Measurements from ENCODE around the gene MYOF.
A peak's percentile ranks its signal among the peaks of the same experiment; 100 is the strongest.
"Not testable (repeated sequence)": the region's sequence is repeated elsewhere in the genome, so short reads cannot be mapped to it uniquely, and the experiment has no call there.

The MYOF gene

DNA sequence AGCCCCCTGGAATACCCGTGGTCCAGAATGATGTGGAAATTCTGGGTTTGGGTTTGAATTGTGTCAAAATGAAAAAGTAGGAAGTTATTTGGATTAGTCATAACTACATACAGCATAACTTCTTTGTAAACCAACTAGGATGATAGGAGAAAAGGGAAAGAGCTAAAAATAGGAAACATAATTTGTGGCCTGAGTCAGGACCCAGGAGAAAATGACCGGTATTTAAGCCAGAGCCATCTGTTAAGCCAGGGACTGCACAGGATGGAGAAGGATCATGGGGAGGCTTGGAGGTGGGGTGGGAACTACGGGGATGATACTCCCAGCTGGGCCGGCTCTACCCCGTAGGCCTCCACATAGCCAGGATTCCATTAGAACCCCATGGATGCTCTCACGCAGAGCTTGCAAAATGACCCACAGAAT is 98.6 kb downstream of the MYOF start:
- DNase-seq = no peak

DNA sequence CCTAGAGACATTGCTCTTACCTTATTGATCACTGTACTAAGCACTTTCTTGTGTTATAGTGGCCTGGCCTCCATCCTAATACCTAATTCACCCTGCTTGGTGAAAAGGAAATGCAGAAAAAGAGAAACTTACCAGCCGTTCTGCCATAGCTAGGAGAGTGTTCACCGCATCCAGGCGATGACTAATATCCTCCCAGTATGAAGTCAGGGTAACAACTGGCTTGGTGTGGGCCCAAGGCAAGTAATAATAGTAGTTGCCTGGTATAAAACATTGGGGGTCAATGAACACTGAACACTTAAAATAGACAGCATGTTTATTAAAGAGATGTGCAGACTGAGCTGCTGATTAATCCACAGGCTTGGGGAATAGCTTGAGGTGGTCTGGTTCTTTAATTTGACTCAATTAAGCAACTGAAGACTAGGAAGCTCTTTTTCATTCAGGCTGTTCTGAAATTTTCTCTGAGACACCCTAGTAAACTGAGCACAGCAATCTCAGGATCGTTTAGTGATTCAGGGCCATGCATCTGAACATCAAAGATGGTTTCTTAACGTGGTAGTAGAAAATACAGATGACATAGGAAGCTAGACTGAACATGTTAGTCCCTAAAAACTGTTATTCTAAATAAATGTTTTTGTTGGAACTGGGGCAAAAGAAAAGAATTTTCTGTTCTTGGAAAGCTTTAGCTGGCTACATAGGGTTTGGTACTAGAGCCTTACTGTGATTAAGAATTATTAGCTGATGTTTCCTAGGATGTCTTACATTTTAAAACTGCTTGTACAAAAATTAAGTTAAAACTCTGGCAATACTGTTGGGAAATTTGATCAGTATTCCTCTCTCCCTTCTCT is 102.2 kb downstream of the MYOF start:
- DNase-seq = no peak

DNA sequence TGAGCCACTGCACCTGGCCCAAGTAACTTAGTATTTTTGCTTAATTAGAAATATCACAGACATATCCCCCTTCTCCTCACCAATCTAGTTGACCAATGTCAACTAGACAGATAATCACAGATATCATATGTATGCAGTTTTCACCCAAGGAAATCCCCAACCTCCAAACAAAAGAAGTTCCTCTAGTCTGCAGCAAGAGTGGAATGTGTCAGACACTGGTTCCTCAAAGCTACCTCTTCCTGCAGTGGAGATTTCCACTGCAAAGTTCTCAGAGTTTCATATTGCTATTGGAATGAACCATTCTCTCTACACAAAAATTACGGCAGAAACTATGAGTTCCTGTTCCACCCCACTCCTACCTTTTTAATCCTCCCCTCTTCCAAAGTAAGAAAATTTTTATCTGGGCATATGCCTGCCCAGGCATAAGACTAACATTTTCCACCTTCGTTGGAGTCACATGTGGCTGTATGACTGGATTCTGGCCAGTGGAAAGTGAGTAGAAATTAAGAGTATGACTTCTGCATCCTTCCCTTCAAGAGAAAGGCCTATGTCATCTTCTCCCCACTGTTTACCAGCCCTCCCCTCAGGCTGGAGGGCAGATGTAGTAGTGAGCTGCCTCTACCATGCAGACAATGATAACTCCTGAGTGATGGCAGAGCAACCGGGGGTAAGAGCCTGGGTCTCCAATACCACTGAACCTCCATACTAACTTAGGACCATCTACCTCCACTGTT is 103.0 kb downstream of the MYOF start:
- no peak for DNase-seq

GRCh38 chr10:93378039-93378438 is 104.1 kb downstream of the MYOF start:
- DNase-seq = no peak

DNA sequence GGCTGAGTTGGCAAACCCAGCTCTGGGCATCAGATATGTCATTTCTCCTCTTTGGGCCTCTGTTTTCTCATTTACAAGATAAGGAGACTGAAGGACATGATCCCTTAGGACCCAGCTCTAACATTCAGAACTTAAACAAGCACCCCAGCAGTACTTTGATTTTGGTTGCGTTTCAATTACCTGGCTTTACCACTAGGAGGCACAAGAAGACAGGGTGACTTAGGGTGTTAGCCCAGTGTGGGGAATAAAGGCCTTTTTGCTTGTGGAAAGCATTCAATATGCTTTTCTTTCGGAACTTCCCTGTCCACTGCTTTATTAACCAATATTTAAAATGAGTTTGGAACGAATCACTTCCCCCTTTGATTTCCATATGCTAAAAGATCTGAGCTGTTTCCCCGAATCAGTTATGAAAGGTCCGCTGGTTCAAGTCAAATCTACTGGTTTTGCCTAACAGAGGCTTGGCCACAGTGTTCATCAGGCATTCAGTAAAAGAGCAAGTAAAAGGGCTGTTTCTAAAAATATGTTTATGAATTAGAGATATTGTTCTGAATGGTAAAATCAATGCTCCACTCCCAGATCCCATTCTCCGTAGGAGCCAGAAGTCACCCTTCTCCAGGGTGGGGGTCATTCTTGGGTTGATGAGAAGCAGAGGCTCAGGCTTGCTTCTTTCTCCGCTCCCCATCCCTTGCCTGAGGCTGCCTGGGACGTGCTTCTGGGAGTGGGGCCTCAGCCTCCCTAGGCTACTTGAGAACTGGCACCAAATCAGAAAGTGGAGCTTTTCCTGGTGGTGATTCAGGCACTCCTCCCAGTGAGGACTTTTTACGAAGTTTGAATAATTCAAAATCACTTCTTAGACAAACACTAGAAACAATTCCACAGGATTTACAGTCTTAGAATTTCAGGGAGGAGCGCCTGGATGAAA is 105.5 kb downstream of the MYOF start:
- peak; percentile 7 for DNase-seq

- no peak for DNase-seq
Measured at GRCh38 chr10:93370961-93371360, 111.2 kb downstream of the MYOF start.

DNA sequence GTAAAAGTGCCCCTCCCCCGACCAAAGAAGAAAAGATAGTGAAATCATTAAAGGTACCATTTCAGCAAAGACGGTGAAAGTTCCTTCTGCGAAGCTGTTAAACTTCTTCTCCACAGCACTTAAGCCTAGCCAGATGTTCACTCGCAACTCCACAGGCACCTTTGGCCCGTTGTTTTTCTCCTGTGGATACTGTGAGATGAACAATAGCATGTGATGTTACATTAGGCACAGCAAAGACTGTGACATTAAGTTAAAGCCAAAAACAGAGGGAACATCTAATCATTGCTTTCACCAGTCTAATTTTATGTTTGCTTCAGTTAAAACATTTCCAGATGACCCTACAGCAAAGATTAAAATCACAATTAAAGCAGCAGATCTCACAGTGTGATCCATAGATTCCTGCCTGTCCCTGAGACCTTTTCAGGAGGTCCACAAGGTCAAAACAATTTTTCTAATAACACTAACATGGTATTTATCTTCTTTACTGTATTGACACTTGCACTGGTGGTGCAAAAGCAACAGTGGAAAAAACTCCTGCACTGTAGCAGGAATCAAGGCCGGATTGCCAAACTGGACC is 112.5 kb downstream of the MYOF start:
- DNase-seq = no peak

DNA sequence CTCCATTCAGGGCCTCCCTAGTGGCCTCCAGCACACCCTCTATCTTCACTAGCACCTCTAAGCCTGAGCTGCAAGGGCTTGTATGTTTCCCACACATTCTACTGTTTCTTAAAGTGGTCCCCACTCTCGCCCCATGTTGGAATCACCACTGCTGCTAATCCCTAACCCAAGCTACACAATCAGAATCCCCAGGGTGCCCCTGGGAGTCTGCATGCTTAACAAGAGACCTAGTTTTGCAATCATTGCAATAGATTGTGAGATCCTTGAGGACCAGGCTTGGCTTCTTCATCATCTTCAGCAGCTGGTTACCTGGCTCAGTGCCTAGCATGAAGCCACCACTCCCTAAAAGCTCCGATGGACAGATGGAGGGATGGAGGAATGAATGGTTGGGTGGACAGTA is 113.9 kb downstream of the MYOF start:
- DNase-seq = no peak

DNA sequence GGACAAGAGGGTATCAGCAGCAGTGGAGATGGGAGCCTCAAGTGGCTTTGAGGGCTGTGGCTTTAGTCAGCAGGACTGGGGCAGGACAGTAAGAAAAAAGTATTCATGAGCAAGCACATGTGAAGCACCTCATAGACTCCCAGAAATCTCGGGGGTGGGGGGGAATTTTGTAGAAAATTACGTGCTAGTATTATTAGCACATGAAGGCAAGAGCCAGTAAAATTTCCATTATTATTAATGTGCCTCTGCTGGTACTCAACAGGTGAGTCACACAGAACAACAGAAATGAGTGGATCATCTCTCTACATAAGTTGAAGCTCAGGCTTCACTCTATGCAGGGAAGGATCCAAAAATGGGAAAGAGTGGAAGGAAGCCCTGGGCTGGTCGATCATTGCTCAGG is 114.5 kb downstream of the MYOF start:
- DNase-seq = no peak

DNA sequence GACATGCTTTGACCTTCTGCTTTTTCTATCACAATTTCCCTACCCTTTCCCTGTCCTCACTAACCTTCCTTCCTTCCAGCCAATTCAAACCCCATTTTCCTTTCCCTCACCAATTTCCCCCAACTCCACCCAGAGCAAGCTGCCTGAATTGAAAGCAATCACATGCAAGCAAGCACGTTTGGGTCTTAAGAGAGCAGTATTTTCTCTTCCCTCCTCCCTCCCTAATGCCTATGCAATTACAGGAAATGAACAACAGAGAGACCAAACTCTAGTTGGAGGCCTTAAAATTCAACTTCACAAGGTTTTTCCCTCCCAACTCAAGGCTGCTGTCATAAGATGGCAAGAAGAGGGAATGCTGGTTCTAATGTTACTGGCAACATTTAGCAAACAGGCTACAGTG is 117.2 kb downstream of the MYOF start:
- no peak for DNase-seq

DNA sequence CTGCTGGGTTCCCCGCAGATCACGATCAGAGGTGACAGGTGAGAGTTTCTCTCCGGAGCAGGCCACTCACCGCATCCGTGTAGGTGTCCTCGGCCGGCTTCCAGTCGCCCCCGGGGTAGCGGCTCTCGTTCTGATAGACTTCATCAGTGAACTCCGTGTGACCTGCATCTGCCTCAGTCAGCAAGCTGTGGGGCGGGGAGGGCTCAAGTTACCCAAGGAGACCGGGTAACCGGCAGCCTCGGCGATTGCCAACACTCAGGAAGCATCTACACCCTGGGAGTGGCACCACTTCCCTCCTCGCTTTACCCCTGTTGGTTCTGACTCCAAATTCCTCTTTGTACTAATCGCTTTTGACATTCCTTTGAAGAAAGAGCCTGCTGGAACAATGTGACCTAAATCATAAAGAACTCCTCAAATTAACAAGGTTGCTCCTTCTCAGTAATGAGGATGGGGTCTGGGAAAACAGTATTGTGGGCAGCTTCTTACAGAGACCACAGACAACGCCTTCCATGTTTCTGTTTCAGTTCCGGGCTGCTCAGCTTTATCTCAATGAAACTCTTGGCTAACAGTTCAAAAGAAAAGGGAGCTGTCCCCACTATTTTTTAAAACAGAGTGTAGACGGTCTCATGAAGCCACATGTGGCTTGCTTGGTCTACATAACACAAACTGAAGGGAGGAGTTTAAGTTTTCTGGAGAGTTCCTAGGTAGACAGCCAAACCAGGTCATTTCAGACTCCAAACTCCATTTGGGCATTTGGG is 118.1 kb downstream of the MYOF start:
- DNase-seq = no peak

- not testable (repeated sequence) for DNase-seq
Measured at GRCh38 chr10:93358398-93358797, 123.7 kb downstream of the MYOF start.

DNA sequence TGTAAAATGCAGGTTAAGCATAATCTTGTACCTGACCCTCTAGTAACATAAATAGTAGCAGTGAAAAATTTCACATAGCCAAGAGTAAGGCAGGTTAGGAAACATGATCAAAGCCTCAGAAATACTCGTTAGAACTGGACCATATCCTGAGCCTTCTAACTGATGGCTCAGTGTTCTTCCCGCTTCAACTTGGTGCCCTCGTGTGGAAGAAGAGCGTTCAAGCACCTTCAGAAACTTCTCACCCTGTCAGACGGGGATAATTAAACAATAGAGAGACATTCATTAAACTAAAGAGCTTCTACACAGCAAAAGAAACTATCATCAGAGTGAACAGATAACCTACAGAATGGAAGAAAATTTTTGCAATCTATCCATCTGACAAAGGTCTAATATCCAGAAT is 124.5 kb downstream of the MYOF start:
- DNase-seq = peak; percentile 4

- no peak for DNase-seq
Measured at GRCh38 chr10:93356516-93356915, 125.6 kb downstream of the MYOF start.

DNA sequence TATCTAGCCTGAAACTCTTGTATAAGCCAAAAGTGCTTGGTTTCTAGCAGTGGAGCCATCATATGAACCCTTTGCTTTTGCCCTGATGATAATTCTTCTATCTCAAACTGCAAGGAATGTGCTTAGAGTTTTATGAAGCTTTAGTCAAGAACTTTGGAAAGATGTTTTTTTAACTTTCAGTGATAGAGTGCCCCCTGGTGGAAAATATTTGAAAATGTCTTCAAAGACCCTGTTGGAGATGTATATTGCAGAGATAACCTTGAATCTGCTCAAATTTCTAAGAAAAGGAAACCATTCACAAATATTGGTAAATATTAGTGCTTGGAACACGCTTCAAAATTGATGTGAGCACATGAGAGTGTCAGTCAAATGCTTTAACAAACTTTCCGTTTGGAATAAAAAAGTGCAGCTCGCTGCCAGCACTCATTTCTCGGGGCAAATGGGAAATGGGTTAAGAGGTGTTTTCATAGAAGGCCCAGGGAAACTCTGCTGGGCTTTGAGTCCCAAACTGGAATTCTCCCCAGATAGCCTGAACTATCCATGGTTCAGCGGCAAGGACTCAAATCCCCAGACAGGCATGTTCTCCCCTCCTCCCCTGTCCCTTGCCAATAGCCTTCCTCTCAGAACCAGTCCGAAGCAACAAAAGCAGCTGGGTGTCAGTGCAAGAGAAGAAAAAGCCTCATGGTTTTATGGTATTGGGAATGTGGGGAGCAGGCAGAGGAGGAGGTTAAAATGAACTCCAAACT is 129.3 kb downstream of the MYOF start:
- DNase-seq = peak; percentile 6

GRCh38 chr10:93346694-93347093 is 135.4 kb downstream of the MYOF start:
- no peak for DNase-seq

- no peak for DNase-seq
Measured at GRCh38 chr10:93346108-93346507, 136.0 kb downstream of the MYOF start.

DNA sequence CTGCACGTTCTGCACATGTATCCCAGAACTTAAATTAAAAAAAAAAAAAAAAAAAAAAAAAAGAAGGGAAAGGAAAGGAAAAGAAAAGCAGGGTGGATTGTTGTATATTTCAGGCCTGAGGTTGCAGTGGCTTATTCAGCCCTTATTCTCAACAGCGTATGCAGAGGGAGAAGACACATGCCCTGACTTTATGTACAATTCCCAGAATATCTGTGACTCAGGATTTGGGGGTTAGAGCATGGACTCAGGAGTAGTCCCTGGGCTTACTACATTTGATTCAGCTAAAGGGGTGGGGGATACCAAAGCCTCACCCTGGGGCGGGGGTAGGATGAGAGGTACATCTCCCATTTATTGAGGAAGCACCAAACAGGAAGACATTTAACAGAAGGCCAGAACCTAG is 137.4 kb downstream of the MYOF start:
- DNase-seq = no peak

- DNase-seq = no peak
Measured at GRCh38 chr10:93342921-93343320, 139.2 kb downstream of the MYOF start.

- DNase-seq = no peak
Measured at GRCh38 chr10:93342366-93342765, 139.8 kb downstream of the MYOF start.

DNA sequence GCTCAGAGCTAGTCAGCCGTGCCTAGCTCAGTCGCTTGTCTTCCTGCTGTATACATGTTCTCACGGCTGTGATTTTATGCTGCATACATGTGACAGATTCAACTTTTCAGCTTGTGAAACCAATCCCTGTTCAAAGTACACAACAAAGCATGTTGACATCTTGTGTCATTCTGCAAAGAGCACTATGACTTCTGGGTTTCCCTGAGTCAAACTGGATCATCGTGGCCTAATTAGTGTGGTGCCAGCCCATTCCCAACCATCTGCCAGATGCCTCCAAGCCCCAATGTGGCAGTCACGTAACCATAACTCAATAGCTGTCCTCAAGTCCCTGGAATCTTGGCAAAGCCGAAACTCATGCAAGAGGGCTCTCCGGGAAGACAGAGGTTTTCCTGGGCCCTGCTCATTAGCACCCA is 144.8 kb downstream of the MYOF start:
- no peak for DNase-seq

Measured in NCI-H774 (cell line).